HepG2 (cell line): ENCODE measurements around the gene LDLRAD4.

Source experiments
- ASH2L ChIP-seq: fragments of 300-600, 200-600 bp; sonication (generic); IDR thresholded peaks from 2 replicates; pipeline ENCODE4 v1.7.0; 2017; ENCODE audit warnings: low read depth, mild to moderate bottlenecking, moderate library complexity, mixed read lengths, low read length; ENCODE audit not compliant: insufficient read length
- BRCA1 ChIP-seq: sonication (generic); formaldehyde crosslinking; IDR thresholded peaks from 2 replicates; pipeline ENCODE4 v1.4.0; 2020; ENCODE audit warnings: missing genetic modification reagents
- CCAR2 ChIP-seq: fragments of 200-400 bp; formaldehyde crosslinking; optimal IDR thresholded peaks from 2 replicates; pipeline ENCODE3; 2018; ENCODE audit warnings: low read depth, mild to moderate bottlenecking, low read length, moderate library complexity
- FOSL1 ChIP-seq: sonication (generic); formaldehyde crosslinking; IDR thresholded peaks from 2 replicates; pipeline ENCODE4 v1.9.0; 2021; ENCODE audit warnings: missing genetic modification reagents, borderline replicate concordance
- KDM5B ChIP-seq: sonication (generic); formaldehyde crosslinking; IDR thresholded peaks from 2 replicates; pipeline ENCODE4 v1.4.0; 2020; ENCODE audit warnings: missing genetic modification reagents, mild to moderate bottlenecking, borderline replicate concordance
- MAFF ChIP-seq: IDR thresholded peaks from 2 replicates; pipeline ENCODE4 v1.6.1; 2011; ENCODE audit warnings: low read depth, low read length, improper control_type of control experiment
- MAZ ChIP-seq, 2 experiments: sonication (generic) in 1 of 2; formaldehyde crosslinking in 1 of 2; IDR thresholded peaks; 2 replicates each; pipeline versions ENCODE4 v1.5.0 to v1.6.1; 2012 to 2020; ENCODE audit warnings: low read depth in 2 of 2, mild to moderate bottlenecking in 2 of 2, borderline replicate concordance in 1 of 2, improper control_type of control experiment in 1 of 2, low read length in 1 of 2, missing genetic modification reagents in 1 of 2, moderate library complexity in 1 of 2
- NR2F6 ChIP-seq, 2 experiments: IDR thresholded peaks; 2 replicates each; pipeline ENCODE4 v1.6.1; 2016; ENCODE audit warnings: antibody characterized with exemption in 1 of 2, mild to moderate bottlenecking in 1 of 2
- NR3C1 ChIP-seq: sonication (generic); formaldehyde crosslinking; IDR thresholded peaks from 2 replicates; pipeline ENCODE4 v1.4.0; 2020; ENCODE audit warnings: missing genetic modification reagents
- PBX3 ChIP-seq: sonication (generic); formaldehyde crosslinking; IDR thresholded peaks from 2 replicates; pipeline ENCODE4 v1.8.1; 2023; ENCODE audit warnings: missing genetic modification reagents, inconsistent platforms, borderline replicate concordance
- SNAPC2 ChIP-seq: sonication (generic); formaldehyde crosslinking; IDR thresholded peaks from 2 replicates; pipeline ENCODE4 v1.8.1; 2022; ENCODE audit warnings: mild to moderate bottlenecking, missing genetic modification reagents
- YY1 ChIP-seq: IDR thresholded peaks from 2 replicates; pipeline ENCODE4 v1.6.1; 2011; ENCODE audit warnings: low read length, low read depth, moderate library complexity, mild to moderate bottlenecking; ENCODE audit not compliant: insufficient read depth, insufficient replicate concordance
- ZNF589 ChIP-seq: sonication (generic); formaldehyde crosslinking; conservative IDR thresholded peaks from 2 replicates; pipeline ENCODE4 v1.8.0; 2022; ENCODE audit warnings: mild to moderate bottlenecking, moderate library complexity, missing genetic modification reagents

GRCh38 chr18:13356032-13356431 lies 137.5 kb downstream of the LDLRAD4 start:
- TF ChIP-seq ASH2L (no peak), MAZ (IDR thresholded peaks at IDR 0.05; ENCODE audit: borderline replicate concordance, low read depth, low read length) (no peak), MAZ (CRISPR knock-in tag; IDR thresholded peaks at IDR 0.05; ENCODE audit: low read depth) (no peak), ZNF589 (CRISPR knock-in tag) (no peak), PBX3 (no peak), YY1 (no peak), NR2F6 (IDR thresholded peaks at IDR 0.05) (no peak), NR2F6 (CRISPR knock-in tag; IDR thresholded peaks at IDR 0.05) (no peak), KDM5B (CRISPR knock-in tag) (no peak), SNAPC2 (no peak), MAFF (no peak), CCAR2 (no peak), NR3C1 (CRISPR knock-in tag) (no peak), BRCA1 (CRISPR knock-in tag) (no peak), FOSL1 (CRISPR knock-in tag) (no peak)
